Colonic mucosa (tissue), 4 donors: ENCODE data around the gene OR10G6. TPM values are rescaled to one million over a fixed set of nuclear protein-coding genes. Genes with fewer than 3 reads are reported as not detected.

Experiments used
- DNase-seq: peaks from one replicate; pipeline ENCODE4 v3.0.0-alpha.2; 2020
- H3K27ac ChIP-seq: fragments of 200-600 bp; one replicate; pipeline ENCODE4 v1.8.0; 2021
- H3K27me3 ChIP-seq: fragments of 200-600 bp; one replicate; pipeline ENCODE4 v1.8.0; 2021
- H3K36me3 ChIP-seq: fragments of 200-600 bp; one replicate; pipeline ENCODE4 v1.8.0; 2021
- H3K4me1 ChIP-seq: fragments of 200-600 bp; one replicate; pipeline ENCODE4 v1.8.0; 2021; ENCODE audit warnings: mild to moderate bottlenecking
- H3K4me3 ChIP-seq: fragments of 200-600 bp; one replicate; pipeline ENCODE4 v1.8.0; 2021
- H3K9ac ChIP-seq, 2 donors: one replicate each; pipeline ENCODE4 v1.7.0; 2013; ENCODE audit warnings: control low read depth in 2 of 2, low read depth in 2 of 2, low read length in 2 of 2
- H3K9me3 ChIP-seq: fragments of 200-600 bp; one replicate; pipeline ENCODE4 v1.8.0; 2021
- CTCF ChIP-seq: fragments of 200-600 bp; IDR thresholded peaks from one replicate; pipeline ENCODE4 v1.8.0; 2022; ENCODE audit warnings: antibody characterized with exemption, mild to moderate bottlenecking
- intact Hi-C: fragments of 100-400 bp; cut with DNase I; formaldehyde crosslinking; loops from one replicate; pipeline ENCODE4 v1.14.1; 2022
- total RNA-seq, 2 donors: library from RNA; stranded (reverse); fragmentation: NEBNext Ultra II Directional in 1 of 2; extraction: Animal tissue kit (Norgen Biotek cat#: 25700) in 1 of 2; gene quantifications; one replicate each; pipeline ENCODE4 v1.2.1, GENCODE V29; 2021
- donor health status: healthy.
- donor health status: DM: no; HTN: no; CAD: no.
- donor health status: DM: no; HTN: no; CAD: no.

The OR10G6 gene
- total RNA-seq, 2 donors from 2014 or later = not detected

GRCh38 chr11:123973816-123974215 is 21.1 kb downstream of the OR10G6 start:
- TF ChIP-seq CTCF = no peak
- no peak overlapping the region for H3K9ac ChIP-seq
- intact Hi-C loops = no loop called here

GRCh38 chr11:123956752-123957151 is 38.2 kb downstream of the OR10G6 start:
- no peaks in the 10 kb centered on the region for H3K36me3 ChIP-seq
- no peak overlapping the region for H3K9ac ChIP-seq
- no peaks in the 10 kb centered on the region for H3K4me1 ChIP-seq
- intact Hi-C loops = no loop called here
- DNase-seq = no peak
- no peak overlapping the region for H3K27ac ChIP-seq
- no peaks in the 10 kb centered on the region for H3K27me3 ChIP-seq
- H3K9me3 ChIP-seq = no peaks in the 10 kb centered on the region
- H3K4me3 ChIP-seq = no peak overlapping the region
- no peak for TF ChIP-seq CTCF

More at GRCh38 chr11:123973816-123974215, 21.1 kb downstream of the OR10G6 start:
- DNase-seq = no peak
- Histone ChIP-seq H3K27me3 (no peaks in the 10 kb centered on the region), H3K9me3 (no peaks in the 10 kb centered on the region), H3K4me3 (no peak overlapping the region), H3K27ac (no peak overlapping the region), H3K36me3 (no peaks in the 10 kb centered on the region), H3K4me1 (no peaks in the 10 kb centered on the region)

GRCh38 chr11:123945132-123945531 is 49.8 kb downstream of the OR10G6 start:
- intact Hi-C loops = no loop called here
- H3K9me3 ChIP-seq = no peaks in the 10 kb centered on the region
- no peak for DNase-seq
- no peaks in the 10 kb centered on the region for H3K4me1 ChIP-seq
- H3K4me3 ChIP-seq = no peak overlapping the region
- no peaks in the 10 kb centered on the region for H3K36me3 ChIP-seq
- H3K27me3 ChIP-seq = no peaks in the 10 kb centered on the region
- H3K9ac ChIP-seq = no peak overlapping the region
- no peak overlapping the region for H3K27ac ChIP-seq
- no peak for TF ChIP-seq CTCF

Other genes starting within 250 kb of the OR10G6 start
- not detected for gene OR6X1, start 240.6 kb downstream of the OR10G6 start, total RNA-seq
- gene OR6M1, start 188.8 kb downstream of the OR10G6 start, total RNA-seq = not detected
- gene TMEM225, start 109.5 kb downstream of the OR10G6 start, total RNA-seq = not detected
- 1 to 10 TPM in 1 of 2 donors, under 1 TPM in 1; 0.64 to 1.3 TPM for gene OR8D4, start 93.0 kb downstream of the OR10G6 start, total RNA-seq
- 1 to 10 TPM in 1 of 2 donors, under 1 TPM in 1; 0.45 to 1.2 TPM for gene OR4D5, start 55.5 kb downstream of the OR10G6 start, total RNA-seq
- not detected for gene OR6T1, start 51.3 kb downstream of the OR10G6 start, total RNA-seq
- not detected for gene OR10S1, start 17.4 kb downstream of the OR10G6 start, total RNA-seq
- under 1 TPM; 0.12 to 0.69 TPM for gene OR10G4, start 17.8 kb upstream of the OR10G6 start, total RNA-seq
- gene OR10G9, start 27.9 kb upstream of the OR10G6 start, total RNA-seq = under 1 TPM in 1 of 2 donors, not detected in 1; 0.32 TPM
- under 1 TPM in 1 of 2 donors, not detected in 1; 0.32 TPM for gene OR10G8, start 31.6 kb upstream of the OR10G6 start, total RNA-seq
- gene OR10G7, start 46.2 kb upstream of the OR10G6 start, total RNA-seq = not detected
- gene VWA5A, start 120.3 kb upstream of the OR10G6 start, total RNA-seq = 10 to 100 TPM; 38.0 to 62.5 TPM
- not detected for gene OR10D3, start 188.2 kb upstream of the OR10G6 start, total RNA-seq
- gene OR8G1, start 245.9 kb upstream of the OR10G6 start, total RNA-seq = not detected